Stimulated activated CD8-positive, alpha-beta memory T cell treated with anti-CD3 and anti-CD28 coated beads, Interleukin-12 subunit alpha, Interleukin-12 subunit beta, amount 100 ng/mL, for 1 hour (primary cell): ENCODE results near the gene RNF20.
"Not testable (repeated sequence)": the region's sequence is repeated elsewhere in the genome, so short reads cannot be mapped to it uniquely, and the experiment has no call there.

ENCODE experiments used
- DNase-seq: peaks from one replicate; pipeline ENCODE4 v3.0.0-alpha.2; 2020; ENCODE audit warnings: low read depth

RNF20 gene

GRCh38 chr9:101533334-101534204, at the start of gene RNF20:
TSS of gene RNF20 (plus strand) at chr9:101533853. CDS start at chr9:101535424, 1,571 bp downstream.
- peak; percentile 100 for DNase-seq

- DNase-seq = no peak
These were observed 49.6 kb upstream of the RNF20 start for GRCh38 chr9:101484046-101484445.

GRCh38 chr9:101485924-101486692, 47.5 kb upstream of the RNF20 start:
- DNase-seq = no peak

GRCh38 chr9:101486693-101487442, 46.8 kb upstream of the RNF20 start:
- no peak for DNase-seq

- no peak for DNase-seq
These were observed 46.2 kb upstream of the RNF20 start for GRCh38 chr9:101487443-101487840.

- DNase-seq = no peak
These were observed 37.8 kb upstream of the RNF20 start for GRCh38 chr9:101495810-101496209.

GRCh38 chr9:101498323-101498722, 35.3 kb upstream of the RNF20 start:
- DNase-seq = no peak

GRCh38 chr9:101504188-101504587, 29.5 kb upstream of the RNF20 start:
- no peak for DNase-seq

- no peak for DNase-seq
These were observed 25.4 kb upstream of the RNF20 start for GRCh38 chr9:101508211-101508610.

GRCh38 chr9:101509572-101509971, 24.1 kb upstream of the RNF20 start:
- DNase-seq = no peak

- no peak for DNase-seq
These were observed 23.2 kb upstream of the RNF20 start for GRCh38 chr9:101510459-101510858.

GRCh38 chr9:101511009-101511408, 22.6 kb upstream of the RNF20 start:
- DNase-seq = no peak

GRCh38 chr9:101512116-101512515, 21.5 kb upstream of the RNF20 start:
- DNase-seq = no peak

- no peak for DNase-seq
These were observed 20.3 kb upstream of the RNF20 start for GRCh38 chr9:101513351-101513750.

GRCh38 chr9:101514071-101514470, 19.6 kb upstream of the RNF20 start:
- DNase-seq = no peak

GRCh38 chr9:101516655-101517054, 17.0 kb upstream of the RNF20 start:
- no peak for DNase-seq

- DNase-seq = not testable (repeated sequence)
These were observed 15.2 kb upstream of the RNF20 start for GRCh38 chr9:101518489-101518888.

- no peak for DNase-seq
These were observed 9.3 kb upstream of the RNF20 start for GRCh38 chr9:101524371-101524770.

- no peak for DNase-seq
These were observed 6.6 kb upstream of the RNF20 start for GRCh38 chr9:101527066-101527465.

GRCh38 chr9:101528015-101528414, 5.6 kb upstream of the RNF20 start:
- no peak for DNase-seq

- DNase-seq = peak; percentile 51
These were observed 3.5 kb upstream of the RNF20 start for GRCh38 chr9:101530076-101530711.

GRCh38 chr9:101536351-101536750, 2.7 kb downstream of the RNF20 start:
- DNase-seq = no peak
